Melanocyte of skin (primary cell): ENCODE results near the gene RSPRY1. TPM values are rescaled to one million over a fixed set of nuclear protein-coding genes. Genes with fewer than 3 reads are reported as not detected.

Source experiments
- total RNA-seq, 2 donors: library from RNA; depleted of rRNA; stranded (reverse); fragments of >200 nt; gene quantifications; 2 replicates each; pipeline ENCODE4 v1.2.3, GENCODE V29; 2012

Gene RSPRY1
- 10 to 100 TPM; 18.2 to 25.6 TPM for total RNA-seq

DNA sequence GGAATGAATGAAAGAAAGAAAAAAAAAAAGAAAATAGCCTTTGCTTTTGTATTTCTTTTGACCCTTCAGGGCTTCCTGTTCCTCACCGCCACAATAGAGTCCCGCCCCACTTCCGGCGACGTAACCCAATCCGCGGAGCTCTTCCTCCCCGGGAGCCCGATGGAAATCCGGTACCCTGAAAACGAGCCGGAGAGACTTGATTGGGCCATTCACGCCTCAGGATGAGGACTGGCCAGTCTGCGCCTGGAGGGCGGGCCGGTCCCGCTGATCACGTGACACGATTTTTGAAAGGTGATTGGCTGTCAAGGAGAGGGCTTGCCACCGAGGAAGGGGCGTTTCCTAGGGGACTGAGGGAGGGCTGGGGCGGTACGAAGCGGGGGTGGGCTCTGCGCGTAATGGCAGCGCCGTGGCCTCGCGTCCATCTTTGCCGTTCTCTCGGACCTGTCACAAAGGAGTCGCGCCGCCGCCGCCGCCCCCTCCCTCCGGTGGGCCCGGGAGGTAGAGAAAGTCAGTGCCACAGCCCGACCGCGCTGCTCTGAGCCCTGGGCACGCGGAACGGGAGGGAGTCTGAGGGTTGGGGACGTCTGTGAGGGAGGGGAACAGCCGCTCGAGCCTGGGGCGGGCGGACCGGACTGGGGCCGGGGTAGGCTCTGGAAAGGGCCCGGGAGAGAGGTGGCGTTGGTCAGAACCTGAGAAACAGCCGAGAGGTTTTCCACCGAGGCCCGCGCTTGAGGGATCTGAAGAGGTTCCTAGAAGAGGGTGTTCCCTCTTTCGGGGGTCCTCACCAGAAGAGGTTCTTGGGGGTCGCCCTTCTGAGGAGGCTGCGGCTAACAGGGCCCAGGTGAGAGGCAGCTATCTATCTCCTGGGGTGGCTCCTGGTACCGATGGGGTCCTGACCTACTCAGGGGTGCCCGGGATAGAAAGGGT is at the start of gene RSPRY1, which contains the start of gene PSME3IP1:
RSPRY1 (plus strand) TSS at position 385 of the 927 bp plus-strand sequence. CDS start 18,330 bp downstream, outside the sequence.
PSME3IP1 (minus strand) TSS at position 95 of the 927 bp plus-strand sequence. CDS start 12,185 bp downstream, outside the sequence.

GRCh38 chr16:57244767-57245471 is 58.8 kb downstream of the RSPRY1 start, which contains the start of gene ARL2BP:
TSS of gene ARL2BP (plus strand) at chr16:57245259. CDS start at chr16:57245368, 109 bp downstream.

GRCh38 chr16:57284209-57284951 is 98.3 kb downstream of the RSPRY1 start, which contains the start of gene PLLP:
TSS of gene PLLP (minus strand) at chr16:57284672. CDS start at chr16:57284540, 132 bp downstream.

Other genes starting within 250 kb of the RSPRY1 start
- gene CETP, start 224.4 kb upstream of the RSPRY1 start, total RNA-seq: not detected
- gene NLRC5, start 196.8 kb upstream of the RSPRY1 start, total RNA-seq: 10 to 100 TPM; 95.7 to 97.2 TPM
- 10 to 100 TPM in 1 of 2 donors, 1 to 10 TPM in 1; 6.9 to 14.7 TPM for gene CPNE2, start 93.7 kb upstream of the RSPRY1 start, total RNA-seq
- gene PSME3IP1, start 290 bp upstream of the RSPRY1 start, total RNA-seq: 10 to 100 TPM; 56.1 to 82.6 TPM
- gene ARL2BP, start 58.9 kb downstream of the RSPRY1 start, total RNA-seq: 10 to 100 TPM; 67.4 to 69.3 TPM
- gene PLLP, start 98.3 kb downstream of the RSPRY1 start, total RNA-seq: under 1 TPM; 0.69 to 1.00 TPM
- gene CCL22, start 172.5 kb downstream of the RSPRY1 start, total RNA-seq: not detected
- gene CX3CL1, start 186.2 kb downstream of the RSPRY1 start, total RNA-seq: 1 to 10 TPM; 1.0 to 3.3 TPM
- gene CCL17, start 218.4 kb downstream of the RSPRY1 start, total RNA-seq: under 1 TPM in 1 of 2 donors, not detected in 1; 0.33 TPM